ENCODE measurements around the gene ADIG. TPM values are rescaled to one million over a fixed set of nuclear protein-coding genes. Genes with fewer than 3 reads are reported as not detected.

The ADIG gene
- total and polyA plus RNA-seq, 2 of the 13 experiments (the other 11 are each of a cell fraction or from before 2014, with no cell fraction given) = 0.15 TPM; not detected in 1

- TF ChIP-seq SP2 (CRISPR knock-in tag; IDR thresholded peaks at IDR 0.05) = no peak
- TF ChIP-seq FOXO1 (CRISPR knock-in tag; IDR thresholded peaks at IDR 0.05) = no peak
- TF ChIP-seq STAT5B (CRISPR knock-in tag; IDR thresholded peaks at IDR 0.05) = no peak
- TF ChIP-seq, protein P1, sequence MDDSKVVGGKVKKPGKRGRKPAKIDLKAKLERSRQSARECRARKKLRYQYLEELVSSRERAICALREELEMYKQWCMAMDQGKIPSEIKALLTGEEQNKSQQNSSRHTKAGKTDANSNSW (CRISPR knock-in tag; IDR thresholded peaks at IDR 0.05; ENCODE audit: borderline replicate concordance) = no peak
- no peak for TF ChIP-seq FLYWCH1 (CRISPR knock-in tag; IDR thresholded peaks at IDR 0.05)
- TF ChIP-seq, protein P2, sequence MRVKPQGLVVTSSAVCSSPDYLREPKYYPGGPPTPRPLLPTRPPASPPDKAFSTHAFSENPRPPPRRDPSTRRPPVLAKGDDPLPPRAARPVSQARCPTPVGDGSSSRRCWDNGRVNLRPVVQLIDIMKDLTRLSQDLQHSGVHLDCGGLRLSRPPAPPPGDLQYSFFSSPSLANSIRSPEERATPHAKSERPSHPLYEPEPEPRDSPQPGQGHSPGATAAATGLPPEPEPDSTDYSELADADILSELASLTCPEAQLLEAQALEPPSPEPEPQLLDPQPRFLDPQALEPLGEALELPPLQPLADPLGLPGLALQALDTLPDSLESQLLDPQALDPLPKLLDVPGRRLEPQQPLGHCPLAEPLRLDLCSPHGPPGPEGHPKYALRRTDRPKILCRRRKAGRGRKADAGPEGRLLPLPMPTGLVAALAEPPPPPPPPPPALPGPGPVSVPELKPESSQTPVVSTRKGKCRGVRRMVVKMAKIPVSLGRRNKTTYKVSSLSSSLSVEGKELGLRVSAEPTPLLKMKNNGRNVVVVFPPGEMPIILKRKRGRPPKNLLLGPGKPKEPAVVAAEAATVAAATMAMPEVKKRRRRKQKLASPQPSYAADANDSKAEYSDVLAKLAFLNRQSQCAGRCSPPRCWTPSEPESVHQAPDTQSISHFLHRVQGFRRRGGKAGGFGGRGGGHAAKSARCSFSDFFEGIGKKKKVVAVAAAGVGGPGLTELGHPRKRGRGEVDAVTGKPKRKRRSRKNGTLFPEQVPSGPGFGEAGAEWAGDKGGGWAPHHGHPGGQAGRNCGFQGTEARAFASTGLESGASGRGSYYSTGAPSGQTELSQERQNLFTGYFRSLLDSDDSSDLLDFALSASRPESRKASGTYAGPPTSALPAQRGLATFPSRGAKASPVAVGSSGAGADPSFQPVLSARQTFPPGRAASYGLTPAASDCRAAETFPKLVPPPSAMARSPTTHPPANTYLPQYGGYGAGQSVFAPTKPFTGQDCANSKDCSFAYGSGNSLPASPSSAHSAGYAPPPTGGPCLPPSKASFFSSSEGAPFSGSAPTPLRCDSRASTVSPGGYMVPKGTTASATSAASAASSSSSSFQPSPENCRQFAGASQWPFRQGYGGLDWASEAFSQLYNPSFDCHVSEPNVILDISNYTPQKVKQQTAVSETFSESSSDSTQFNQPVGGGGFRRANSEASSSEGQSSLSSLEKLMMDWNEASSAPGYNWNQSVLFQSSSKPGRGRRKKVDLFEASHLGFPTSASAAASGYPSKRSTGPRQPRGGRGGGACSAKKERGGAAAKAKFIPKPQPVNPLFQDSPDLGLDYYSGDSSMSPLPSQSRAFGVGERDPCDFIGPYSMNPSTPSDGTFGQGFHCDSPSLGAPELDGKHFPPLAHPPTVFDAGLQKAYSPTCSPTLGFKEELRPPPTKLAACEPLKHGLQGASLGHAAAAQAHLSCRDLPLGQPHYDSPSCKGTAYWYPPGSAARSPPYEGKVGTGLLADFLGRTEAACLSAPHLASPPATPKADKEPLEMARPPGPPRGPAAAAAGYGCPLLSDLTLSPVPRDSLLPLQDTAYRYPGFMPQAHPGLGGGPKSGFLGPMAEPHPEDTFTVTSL (CRISPR knock-in tag; IDR thresholded peaks at IDR 0.05; ENCODE audit: borderline replicate concordance) = no peak
- TF ChIP-seq, protein P3, sequence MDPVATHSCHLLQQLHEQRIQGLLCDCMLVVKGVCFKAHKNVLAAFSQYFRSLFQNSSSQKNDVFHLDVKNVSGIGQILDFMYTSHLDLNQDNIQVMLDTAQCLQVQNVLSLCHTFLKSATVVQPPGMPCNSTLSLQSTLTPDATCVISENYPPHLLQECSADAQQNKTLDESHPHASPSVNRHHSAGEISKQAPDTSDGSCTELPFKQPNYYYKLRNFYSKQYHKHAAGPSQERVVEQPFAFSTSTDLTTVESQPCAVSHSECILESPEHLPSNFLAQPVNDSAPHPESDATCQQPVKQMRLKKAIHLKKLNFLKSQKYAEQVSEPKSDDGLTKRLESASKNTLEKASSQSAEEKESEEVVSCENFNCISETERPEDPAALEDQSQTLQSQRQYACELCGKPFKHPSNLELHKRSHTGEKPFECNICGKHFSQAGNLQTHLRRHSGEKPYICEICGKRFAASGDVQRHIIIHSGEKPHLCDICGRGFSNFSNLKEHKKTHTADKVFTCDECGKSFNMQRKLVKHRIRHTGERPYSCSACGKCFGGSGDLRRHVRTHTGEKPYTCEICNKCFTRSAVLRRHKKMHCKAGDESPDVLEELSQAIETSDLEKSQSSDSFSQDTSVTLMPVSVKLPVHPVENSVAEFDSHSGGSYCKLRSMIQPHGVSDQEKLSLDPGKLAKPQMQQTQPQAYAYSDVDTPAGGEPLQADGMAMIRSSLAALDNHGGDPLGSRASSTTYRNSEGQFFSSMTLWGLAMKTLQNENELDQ (CRISPR knock-in tag; IDR thresholded peaks at IDR 0.05; ENCODE audit: borderline replicate concordance) = no peak
- no peak for TF ChIP-seq FIP1L1 (IDR thresholded peaks at IDR 0.05; ENCODE audit: borderline replicate concordance, insufficient read depth, low read depth, low read length)
- TF ChIP-seq TFAP4 (IDR thresholded peaks at IDR 0.05; ENCODE audit: borderline replicate concordance, low read depth) = no peak
- no peak for TF ChIP-seq SRF (IDR thresholded peaks at IDR 0.05; ENCODE audit: low read depth, low read length)
- no peak for TF ChIP-seq FOXJ3 (CRISPR knock-in tag; IDR thresholded peaks at IDR 0.05; ENCODE audit: borderline replicate concordance)
- TF ChIP-seq FOSL2 (CRISPR knock-in tag; IDR thresholded peaks at IDR 0.05) = no peak
- TF ChIP-seq NPAS2 (CRISPR knock-in tag; IDR thresholded peaks at IDR 0.05; ENCODE audit: borderline replicate concordance) = no peak
- no peak for TF ChIP-seq DDIT3 (CRISPR knock-in tag; IDR thresholded peaks at IDR 0.05)
- TF ChIP-seq ZC3H13 (CRISPR knock-in tag; IDR thresholded peaks at IDR 0.05) = no peak
- TF ChIP-seq ZNF136 (CRISPR knock-in tag; IDR thresholded peaks at IDR 0.05; ENCODE audit: low read depth) = no peak
- no peak for TF ChIP-seq ZBTB20 (CRISPR knock-in tag; IDR thresholded peaks at IDR 0.05; ENCODE audit: borderline replicate concordance, low read depth)
- TF ChIP-seq IRF2 (CRISPR knock-in tag; IDR thresholded peaks at IDR 0.05) = no peak
- TF ChIP-seq HNRNPL (IDR thresholded peaks at IDR 0.05; ENCODE audit: low read depth, low read length) = 0 out of 2 replicates have a peak, but pooled peaks have one; percentile 37
- TF ChIP-seq SYNCRIP (IDR thresholded peaks at IDR 0.05; ENCODE audit: insufficient read depth, low read depth, low read length) = no peak
- TF ChIP-seq THAP11 (CRISPR knock-in tag; IDR thresholded peaks at IDR 0.05) = 0 out of 2 replicates have a peak, but pooled peaks have one; percentile 20
- no peak for TF ChIP-seq ZNF713 (CRISPR knock-in tag; IDR thresholded peaks at IDR 0.05)
Observed at GRCh38 chr20:38599410-38599882, 18.4 kb downstream of the ADIG start (continued).

Data from HepG2 (cell line).